GM18520 (cell line): Measurements from ENCODE around the gene SPATS1.

ENCODE experiments used
- ATAC-seq: cut with Tn5 transposase; IDR thresholded peaks from one replicate; pipeline ENCODE4 v1.9.1; 2021; ENCODE audit not compliant: unreplicated experiment

The SPATS1 gene

DNA sequence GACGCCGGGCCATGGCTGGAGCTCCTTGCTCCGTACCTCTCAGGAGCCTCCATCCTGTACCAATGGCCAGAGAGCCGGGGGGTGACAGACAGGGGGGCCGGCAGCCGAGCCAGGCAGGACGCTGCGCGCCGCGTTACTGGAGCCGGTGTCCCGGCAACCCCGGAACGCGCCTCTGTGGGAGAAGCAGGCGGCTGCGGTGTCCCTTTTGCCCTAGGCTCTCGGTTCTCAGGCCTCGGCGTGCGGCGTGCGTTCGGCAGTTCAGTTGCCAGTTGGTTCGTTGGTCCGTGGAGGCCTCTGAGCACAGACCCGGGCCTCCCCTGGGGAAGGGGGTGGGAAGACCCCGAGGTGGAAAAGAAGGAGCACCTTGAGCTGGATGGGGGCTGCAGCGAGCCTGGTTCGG is at the start of gene SPATS1:
SPATS1 (plus strand) TSS at position 162 of the 400 bp plus-strand sequence. CDS start 446 bp downstream, outside the sequence.
- no peak for ATAC-seq

- no peak for ATAC-seq
These were observed 49.6 kb upstream of the SPATS1 start for GRCh38 chr6:44292661-44293365.

DNA sequence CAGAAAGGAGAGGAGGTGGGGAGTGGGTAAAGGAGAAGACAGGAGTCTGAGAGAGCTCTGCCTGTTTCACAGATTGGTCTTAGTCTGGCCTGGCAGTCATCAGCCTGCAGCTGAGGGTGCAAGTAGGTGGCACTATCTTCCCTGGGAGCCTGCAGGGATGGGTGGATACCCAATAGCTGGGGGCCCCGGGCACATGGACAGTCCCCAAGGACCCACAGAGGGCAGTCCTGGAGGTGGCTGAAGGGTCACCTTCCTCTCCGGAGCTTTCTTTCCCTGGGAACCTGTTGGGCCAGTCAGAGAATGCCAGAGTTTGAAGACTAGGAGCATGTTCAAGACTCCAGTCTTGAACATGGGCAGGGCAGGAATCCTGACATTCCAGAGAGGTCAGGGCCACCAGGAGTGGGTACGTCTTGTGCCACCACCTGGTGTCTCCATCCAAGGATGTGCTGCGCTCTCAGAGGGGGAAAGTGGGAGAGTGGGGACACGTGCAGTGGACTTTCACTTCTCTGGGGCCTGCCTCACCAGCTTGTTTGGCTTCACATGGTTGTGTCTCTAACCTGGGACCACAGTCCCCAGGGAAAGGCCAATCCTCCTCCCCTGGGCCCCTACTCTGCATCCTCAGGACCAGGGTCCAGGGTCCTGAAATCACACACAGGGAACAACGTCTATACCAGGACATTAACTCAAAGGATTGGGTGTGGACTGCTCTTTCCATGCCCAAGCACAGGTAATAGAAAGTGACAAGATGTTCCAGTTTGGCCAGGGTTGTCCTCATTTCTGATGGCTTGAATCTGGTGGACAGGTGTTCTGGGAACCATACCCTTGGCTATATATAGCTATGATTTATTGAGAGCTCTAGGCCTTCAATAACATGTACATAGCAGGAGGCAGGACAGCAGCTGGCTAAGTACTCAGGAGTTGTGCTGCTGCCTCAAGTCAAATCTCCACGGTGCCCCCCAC is 47.3 kb upstream of the SPATS1 start:
- ATAC-seq, result no peak

- ATAC-seq, result no peak
These were observed 45.1 kb upstream of the SPATS1 start for GRCh38 chr6:44297063-44298038.

- ATAC-seq, result no peak
These were observed 44.2 kb upstream of the SPATS1 start for GRCh38 chr6:44298055-44298803.

GRCh38 chr6:44298864-44299263 is 43.6 kb upstream of the SPATS1 start:
- no peak for ATAC-seq

- ATAC-seq, result no peak
These were observed 42.1 kb upstream of the SPATS1 start for GRCh38 chr6:44300292-44300823.

DNA sequence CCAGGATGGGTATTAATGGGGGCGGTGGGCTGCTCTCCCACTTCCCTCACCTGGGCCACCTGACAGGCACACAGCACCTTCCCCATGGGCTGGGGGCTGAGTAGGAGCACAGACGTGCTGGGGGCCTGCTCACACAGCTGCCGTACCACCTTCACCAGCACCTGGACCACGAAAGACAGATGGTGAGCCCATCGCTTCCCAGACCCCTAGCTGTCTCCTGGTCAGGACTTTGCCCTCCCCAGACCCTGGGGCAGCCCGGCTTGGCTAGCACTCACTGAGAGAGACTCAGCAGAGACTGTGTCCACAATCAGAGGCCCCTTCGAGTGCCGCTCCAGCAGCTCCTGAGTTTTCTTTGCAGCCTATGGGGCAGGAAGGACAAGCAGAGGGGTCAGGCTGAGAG is 41.3 kb upstream of the SPATS1 start:
- ATAC-seq, result no peak

DNA sequence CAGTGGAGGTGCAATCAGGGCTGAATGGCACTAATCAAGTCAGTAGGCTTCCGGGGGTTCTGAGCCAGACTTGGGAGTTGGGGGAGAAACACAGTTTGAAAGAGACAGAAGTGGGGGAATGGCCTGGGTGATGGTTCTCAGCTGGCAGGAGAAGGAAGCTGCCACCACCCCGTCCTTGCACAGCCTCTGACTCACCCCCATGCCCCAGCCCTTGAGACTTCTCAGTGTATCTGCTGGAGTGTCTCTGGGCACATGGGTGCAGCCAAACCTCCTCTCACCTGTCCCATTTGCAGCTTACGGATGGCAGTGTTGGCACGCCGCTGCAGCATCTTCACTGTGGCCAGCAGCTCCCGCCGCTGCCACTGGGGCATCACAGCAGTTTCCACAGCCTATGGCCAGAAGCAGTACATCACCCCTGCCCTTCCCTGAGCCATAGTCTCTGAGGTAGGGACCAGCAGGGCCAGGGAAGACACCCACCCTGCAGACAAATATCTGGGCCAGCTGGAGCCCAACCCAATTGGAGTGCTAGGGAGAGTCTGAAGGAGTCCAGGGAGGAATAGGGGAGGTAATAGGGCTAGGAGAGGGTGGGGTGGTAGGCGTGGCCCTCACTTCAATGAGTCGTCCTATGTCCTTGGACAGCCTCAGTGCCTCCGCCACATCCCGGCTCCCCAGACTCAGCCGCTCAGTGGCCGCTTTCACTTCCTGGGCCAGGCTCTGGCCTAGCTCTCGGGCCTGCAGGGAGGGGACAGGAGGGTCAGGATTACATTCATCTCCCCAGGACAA is 40.5 kb upstream of the SPATS1 start:
- no peak for ATAC-seq

- no peak for ATAC-seq
These were observed 39.6 kb upstream of the SPATS1 start for GRCh38 chr6:44302856-44303255.

GRCh38 chr6:44303842-44304241 is 38.6 kb upstream of the SPATS1 start:
- ATAC-seq, result no peak

GRCh38 chr6:44304282-44305199 is 37.9 kb upstream of the SPATS1 start:
- ATAC-seq, result no peak

- ATAC-seq, result no peak
These were observed 37.2 kb upstream of the SPATS1 start for GRCh38 chr6:44305200-44305725.

DNA sequence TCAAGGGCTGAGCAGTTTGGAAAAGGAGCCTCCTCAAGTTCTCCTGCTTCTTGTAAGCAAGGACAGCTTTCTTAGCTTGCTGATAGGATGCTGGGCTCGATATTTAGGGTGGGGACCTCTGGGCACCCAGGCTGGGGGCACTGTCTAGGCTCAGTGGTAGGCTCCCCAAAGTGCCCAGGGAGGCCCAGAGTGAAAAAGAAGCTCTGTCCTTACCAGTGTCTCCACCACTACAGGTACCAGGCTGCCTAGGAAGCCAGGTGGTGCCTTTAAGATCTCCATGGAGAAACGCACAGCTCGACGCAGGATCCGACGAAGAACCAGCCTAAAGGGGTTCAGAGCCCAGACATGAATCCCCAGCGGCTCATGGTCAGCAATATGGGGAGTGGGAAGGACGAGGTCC is 35.7 kb upstream of the SPATS1 start:
- no peak for ATAC-seq

- no peak for ATAC-seq
These were observed 35.2 kb upstream of the SPATS1 start for GRCh38 chr6:44307217-44307616.

DNA sequence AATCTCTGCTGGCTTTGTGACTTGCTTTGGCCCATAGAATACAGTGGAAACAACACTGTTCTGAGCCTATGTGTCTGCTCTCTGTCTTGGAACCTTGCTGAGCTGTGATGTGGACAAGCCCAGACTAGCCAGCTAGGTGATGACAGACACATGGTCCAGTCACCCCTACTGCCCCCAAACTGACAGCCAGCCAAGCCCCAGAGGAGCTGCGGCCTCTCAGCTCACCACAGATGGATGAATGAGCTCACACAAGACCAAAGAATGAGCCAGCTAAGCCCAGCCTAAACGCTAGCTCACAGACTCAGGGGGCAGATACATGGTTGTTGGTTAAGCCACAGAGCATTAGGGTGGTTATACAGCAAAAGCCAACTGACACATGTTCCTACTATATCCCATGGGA is 33.4 kb upstream of the SPATS1 start:
- ATAC-seq, result no peak

GRCh38 chr6:44309631-44310030 is 32.8 kb upstream of the SPATS1 start:
- no peak for ATAC-seq

- no peak for ATAC-seq
These were observed 32.2 kb upstream of the SPATS1 start for GRCh38 chr6:44310241-44310640.
